ENCODE results near the gene CD207.
"Not testable (repeated sequence)": the region's sequence is repeated elsewhere in the genome, so short reads cannot be mapped to it uniquely, and the experiment has no call there.

Gene CD207

DNA sequence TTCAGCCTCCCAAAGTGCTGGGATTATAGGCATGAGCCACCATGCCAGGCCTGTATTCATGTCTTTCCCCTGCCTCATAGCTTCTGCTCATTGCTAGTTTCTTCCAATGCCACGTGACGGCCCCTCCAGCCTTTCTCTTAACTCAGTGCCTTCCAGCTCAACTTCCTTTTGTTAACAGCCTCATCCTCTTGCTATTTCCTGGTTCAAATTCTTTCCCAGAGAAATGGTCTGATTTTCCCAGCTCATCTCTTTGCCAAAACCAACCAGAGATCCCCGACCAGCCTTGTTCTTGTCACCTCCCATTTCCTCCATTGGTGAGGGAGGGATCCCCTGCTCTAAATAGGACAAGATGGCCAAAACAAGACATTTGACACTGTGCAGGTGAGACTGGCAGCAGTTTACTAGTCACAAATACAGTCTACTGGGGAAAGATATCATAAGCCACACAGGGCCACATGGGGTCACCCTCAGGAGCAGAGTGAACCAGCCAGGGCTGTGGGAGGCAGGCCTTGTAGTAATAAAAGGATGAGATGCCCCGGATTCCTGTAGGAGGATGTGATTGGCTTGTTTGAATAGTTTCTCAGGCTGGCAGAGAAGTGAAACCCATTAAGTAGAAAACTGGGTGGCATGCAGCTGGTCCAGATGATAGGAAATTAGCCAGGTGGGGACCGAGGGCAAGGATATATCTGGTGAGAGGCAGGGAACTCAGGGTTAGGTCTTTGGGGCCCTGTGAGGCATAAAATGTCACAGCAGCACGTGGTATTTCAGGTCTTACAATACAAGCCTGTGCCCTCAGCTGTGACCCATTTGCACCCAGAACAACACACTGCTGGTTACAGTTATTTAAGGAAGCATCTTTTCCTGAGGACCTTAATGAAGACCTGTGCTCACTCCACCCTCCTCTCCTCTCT is 6.4 kb downstream of the CD207 start:
- DNase-seq, result no peak

DNA sequence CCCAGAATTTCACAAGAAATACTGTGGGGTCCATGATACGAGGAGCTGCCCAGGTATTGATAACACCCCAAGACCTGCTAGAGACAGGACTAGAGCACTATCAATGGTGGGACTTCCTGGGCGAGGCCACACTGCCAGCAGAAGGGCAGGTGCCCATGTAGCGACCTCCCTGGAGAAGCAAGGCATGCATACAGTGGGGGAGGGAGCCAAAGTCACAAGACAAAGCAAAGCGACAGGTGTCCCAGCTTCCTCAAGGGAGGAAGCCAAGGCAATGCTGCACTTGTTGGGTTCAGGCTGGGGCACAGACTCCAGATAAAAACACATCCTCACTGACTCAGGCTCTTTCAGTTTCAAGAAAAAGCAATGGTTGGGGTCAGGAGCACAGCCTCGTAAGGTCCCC is 7.5 kb downstream of the CD207 start:
- no peak for DNase-seq

DNA sequence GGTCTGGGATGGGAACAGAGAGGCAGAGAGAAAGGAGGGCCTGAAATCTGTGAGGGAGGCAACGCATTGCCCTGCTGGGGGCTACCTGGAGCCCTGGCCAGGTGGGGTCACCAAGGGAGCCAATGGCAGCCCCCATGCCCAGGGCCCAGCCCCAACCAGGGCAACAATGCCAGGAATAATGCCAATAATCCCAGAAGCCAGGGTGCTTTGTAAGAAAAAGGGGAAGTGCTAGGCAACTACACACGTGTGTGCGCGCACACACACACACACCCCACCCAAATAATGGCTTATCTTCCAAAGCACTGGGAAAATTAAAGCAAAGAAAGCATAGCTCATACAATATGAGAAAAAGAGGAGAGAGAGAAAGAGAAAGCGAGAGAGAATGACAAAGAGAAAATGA is 8.2 kb downstream of the CD207 start:
- no peak for DNase-seq

DNA sequence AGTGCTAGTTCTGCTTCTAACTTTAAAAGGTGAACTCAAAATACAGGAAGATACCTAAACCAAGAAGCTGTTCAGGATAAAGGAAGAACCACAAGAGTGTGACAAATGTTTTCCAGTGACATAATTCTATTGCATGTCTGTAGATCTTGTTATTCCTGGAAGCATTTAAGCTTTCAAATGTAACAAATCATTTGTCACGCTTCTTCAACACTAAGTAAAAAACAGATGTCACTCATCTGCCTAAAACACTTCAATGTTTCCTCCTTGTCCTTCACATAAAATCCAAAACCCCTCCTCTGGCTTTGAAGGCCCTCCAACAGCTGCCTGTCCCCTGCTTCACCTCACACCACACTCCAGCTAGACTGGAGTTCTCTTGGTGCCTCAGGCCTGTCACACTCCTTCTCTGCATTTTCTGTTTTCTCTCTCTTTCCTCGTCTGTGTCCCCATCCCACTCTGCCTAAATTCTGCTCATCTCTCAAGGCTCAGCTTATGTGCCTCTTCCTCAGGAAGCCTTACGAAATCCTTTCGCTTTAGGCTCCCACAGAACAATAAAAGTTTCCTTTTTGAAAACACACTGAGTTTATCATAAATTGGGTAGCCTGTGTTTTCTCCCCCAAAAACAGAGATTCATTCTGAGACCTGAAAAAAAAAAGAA is 8.8 kb downstream of the CD207 start:
- DNase-seq, result no peak

DNA sequence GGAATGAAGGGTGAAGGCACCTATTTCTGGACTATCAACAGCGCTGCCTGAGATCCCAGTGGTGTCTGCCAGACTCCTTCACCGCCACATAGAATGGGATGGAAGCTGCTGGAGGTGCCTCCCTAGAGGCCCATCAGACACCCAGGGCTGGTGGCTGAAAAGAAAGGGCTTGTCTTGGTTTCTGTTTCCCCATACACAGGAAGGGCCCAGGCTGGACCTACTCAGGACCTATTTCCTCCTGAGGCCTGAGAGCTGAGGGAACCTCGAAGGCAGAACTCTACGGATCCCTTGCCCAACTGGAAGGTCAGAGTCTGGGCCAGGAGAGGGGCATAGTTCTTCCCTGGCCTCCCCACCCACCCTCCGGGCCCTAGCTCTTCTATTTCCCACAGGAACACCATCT is 12.4 kb downstream of the CD207 start:
- DNase-seq, result no peak

DNA sequence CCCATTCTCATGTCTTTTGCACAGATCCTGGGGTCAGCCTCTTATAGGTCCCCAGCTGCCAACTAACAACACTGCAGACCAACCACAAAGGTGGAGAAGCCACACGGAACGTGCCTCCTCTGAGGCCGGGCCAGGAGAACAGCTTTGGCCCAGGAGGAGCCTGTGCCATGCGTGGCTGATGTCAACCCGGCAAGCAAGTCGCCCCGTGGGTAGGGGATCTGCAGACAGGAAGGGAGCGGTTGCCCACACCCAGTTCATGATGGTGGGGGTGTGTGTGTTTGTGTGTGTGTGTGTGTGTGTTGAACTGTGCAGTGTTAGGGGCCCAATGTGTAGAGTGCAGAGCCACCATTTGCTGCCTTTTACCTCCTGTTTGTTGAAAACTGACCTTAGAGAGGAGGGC is 12.8 kb downstream of the CD207 start:
- no peak for DNase-seq

DNA sequence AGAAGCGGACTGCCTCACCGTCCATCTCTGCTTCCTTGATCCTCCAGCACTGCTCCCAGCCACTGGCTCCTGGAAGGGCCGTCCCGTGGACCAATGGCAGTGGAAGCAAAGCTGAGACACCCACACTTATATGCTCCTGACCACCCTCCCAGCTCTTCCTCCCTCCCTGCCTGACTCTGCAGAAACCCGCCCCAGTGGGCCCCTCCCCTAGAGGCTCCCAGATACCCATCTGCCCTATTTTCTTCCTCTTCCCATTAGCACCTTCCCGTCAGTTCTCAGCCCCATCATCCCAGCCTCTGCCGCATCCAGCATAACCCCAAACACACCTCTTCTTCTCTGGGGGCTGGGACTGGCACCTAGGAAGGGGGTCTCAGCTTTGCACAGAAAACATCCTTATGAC is 15.1 kb downstream of the CD207 start, which contains the start of gene CLEC4F:
CLEC4F (minus strand) TSS at position 101 of the 400 bp plus-strand sequence; CDS start at position 25, 76 bp downstream.
- DNase-seq, result no peak

DNA sequence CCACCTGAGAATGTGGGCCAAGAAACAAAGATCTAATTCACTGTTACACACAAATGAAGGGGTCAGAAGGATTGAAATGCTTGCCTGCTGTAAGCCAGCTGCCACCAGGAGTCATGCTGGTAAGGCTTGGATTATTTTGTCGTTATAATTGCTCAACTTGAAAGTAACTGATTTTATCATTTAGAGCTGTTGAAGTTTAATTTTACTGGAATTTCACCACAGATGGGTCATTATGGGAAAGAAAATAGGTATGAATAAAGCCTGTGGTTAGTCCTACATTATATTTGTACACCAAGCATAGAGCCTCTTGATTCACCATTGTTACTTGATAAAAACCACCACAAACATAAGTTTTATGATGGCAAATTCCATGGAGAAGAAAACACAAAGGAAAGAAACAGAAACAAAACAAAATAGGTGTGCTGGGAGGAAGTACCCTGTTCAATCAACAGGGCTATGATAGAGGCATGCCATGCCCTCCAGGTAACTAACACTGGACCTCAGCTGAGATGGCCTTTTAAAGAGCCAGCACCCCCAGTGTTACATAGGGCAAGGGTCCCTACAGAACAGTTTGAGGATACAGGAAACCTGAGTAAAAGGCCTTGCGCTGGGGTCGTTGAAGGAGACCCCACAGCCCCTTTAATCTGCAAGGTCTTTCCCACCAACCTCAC is 18.2 kb downstream of the CD207 start:
- DNase-seq, result no peak

DNA sequence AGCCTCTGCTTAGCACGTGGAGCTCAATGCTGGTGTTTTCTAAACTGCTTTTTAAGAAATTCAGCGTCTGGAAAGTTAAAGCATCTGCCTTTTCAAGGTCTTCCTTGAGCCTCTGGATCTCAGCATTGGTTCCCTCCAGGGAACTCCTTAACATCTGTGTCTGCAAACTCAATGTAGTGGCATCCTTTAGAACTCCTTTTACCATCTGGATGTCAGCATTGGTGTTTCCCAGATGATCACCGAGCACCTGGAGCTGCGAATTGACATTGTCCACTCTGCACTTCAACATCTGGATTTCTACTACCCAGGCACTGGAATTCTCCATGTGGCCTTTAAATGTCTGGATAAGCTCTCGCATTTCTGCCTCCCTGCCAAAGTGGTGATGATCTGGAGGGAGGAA is 18.9 kb downstream of the CD207 start:
- DNase-seq, result no peak

DNA sequence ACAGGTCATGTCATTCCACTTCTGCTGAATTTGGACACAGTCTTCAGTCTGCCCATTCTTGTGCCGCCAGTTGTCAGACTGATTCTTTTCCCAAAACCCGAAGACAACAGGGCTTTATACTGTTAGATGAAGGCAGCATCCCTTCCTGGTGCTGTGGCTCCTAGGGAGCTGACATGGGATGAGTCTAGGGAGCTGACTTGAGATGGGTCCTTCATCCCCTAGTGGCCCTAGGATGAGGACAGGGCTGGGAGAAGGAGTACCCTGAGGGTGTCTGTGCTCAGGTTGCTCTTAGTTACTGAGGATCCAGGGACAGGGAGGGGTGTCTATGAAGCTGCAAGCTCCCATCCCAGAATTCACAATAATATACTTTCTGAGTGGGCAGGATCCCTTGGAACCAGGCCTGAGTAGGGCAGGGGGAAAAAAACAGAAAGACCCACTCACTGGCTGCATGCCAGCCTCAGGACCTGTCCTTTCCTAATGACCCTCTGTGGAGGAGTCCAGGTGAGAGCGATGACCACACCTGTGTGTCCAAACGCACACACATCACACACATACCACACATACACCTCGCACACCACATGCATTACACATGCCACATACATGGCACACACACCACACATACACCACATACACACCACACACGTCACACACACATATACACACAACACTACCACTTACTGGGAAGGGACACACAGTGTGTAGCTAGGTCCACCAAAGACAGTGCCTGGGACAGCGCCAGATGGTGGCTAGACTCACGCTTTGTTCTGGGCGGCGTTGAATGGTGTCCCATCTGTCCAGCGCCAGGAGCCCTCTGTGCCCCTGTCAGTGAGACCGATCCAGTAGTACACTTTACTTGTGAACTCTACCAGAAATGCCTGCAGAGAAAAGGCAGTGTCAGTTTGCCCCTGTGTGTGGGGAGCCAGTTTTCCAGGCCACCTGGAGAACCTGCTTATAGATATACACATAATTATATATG is 26.3 kb downstream of the CD207 start:
- no peak for DNase-seq

DNA sequence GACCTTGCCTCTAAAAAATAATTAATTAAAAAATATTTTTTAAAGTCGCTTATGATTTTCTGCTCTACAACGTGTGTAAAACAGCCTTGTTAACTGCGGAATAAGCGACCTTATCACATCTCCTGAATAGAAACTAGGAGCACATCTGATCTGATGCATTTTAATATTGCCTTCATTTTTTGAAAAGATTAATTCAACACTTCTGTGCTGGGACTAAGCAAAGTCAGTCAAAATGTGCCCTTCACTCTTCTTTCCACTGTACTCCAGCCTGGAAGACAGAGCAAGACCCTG is 27.8 kb downstream of the CD207 start:
- DNase-seq, result no peak

DNA sequence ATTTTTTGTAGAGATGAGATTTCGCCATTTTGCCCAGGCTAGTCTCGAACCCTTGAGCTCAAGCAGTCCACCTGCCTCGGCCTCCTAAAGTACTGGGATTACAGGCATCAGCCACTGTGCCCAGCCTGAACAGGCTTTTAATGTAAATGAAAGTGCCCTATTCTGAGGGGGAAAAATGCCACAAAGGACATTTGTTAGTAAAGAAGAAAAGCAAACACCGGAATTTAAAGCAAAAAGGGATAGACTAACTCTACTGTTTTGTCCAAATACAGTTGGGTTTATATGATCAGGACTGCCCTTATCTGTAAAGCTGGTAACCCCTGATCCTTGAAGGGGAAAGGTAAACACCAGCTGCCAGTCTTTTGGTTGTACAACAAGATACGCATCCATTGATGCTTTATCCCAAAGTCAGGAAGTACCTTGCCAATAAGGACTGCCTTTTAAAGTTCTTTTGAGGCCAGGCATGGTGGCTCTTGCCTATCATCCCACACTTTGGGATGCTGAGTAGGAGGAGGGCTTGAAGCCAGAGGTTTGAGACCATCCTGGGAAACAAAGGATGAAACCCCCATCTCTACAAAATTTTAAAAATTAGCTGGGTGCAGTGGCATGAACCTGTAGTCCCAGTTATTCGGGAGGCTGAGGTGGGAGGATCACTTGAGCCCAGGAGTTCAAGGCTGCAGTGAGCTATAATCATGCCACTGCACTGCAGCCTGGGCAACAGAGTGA is 28.4 kb downstream of the CD207 start:
- no peak for DNase-seq

DNA sequence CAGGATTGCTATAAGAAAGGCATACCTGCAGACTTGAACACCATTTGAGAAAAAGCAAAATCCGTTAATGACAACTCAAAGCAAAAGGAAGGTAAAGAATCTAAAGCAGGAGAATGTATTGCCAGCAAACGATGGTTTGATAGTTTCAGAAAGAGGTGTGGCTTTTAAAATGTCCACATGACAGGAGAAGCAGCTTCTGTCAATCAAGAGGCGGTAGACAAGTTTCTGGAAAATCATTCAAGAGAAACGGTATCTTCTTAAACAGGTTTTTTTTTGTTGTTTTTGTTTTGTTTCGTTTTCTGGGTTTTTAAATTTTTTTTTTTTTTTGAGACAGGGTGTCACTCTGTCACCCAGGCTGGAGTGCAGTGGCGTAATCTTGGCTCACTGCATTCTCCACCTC is 29.0 kb downstream of the CD207 start:
- DNase-seq, result no peak

DNA sequence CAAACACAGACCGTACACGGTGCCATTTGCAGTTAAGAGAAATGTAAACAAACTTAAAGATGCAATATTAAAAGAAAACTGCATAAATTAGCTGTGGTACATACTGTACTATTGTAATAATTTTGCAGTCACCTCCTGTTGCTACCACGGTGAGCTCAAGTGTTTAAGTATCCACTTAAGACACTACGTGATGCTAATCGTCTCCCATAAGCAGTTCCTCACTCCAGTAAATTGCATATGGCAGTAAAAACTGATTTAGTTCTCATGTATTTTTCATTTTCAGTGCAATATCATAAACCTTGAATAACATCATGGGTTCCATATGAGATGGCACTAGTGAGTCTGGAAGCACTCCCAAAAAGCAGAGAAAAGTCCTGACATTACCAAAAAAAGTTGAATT is 29.6 kb downstream of the CD207 start:
- no peak for DNase-seq

DNA sequence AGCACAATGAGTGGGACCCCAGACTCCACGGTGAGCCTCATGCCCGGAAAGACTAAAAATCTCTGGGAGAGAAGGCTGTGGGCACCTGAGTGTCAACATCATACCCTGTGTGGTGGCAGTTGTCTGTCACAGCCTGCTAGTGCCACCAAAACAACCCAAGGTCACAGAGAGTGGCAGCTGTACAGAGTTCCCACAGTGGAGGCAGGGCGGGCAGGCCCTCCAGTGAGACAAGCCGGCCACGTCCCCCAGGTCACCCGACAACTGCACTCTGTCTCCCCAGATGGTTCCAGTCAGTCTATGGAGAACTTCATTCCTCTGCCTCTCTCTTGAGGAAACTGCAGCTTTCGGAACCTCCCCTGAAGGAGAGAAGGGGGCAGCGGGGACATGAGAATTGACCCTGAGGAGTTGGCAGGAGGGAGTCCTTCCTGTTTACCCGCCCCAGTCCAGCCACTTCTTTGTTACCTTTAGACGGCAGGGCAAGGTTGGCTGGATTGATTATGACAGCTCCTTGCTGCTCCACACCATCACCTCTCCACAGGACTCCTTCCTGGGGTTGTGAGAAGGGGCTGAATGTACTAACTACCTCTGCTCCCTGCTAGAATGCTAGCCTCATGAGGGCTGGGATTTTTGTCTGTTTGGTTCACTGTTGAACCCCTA is 33.9 kb downstream of the CD207 start:
- no peak for DNase-seq

DNA sequence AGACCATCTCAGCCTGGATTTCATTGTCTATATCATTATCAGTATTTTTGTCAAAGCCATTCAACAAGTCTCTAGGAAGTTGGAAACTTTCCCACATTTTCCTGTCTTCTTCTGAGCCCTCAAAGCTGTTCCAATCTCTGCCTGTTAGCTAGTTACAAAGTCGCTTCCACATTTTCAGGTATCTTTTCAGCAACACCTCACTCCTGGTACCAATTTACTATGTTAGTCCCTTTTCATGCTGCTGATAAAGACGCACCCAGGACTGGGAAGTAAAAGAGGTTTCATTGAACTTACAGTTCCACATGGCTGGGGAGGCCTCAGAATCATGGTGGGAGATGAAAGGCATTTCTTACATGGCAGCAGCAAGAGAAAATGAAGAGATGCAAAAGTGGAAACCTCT is 35.9 kb downstream of the CD207 start:
- DNase-seq, result no peak

DNA sequence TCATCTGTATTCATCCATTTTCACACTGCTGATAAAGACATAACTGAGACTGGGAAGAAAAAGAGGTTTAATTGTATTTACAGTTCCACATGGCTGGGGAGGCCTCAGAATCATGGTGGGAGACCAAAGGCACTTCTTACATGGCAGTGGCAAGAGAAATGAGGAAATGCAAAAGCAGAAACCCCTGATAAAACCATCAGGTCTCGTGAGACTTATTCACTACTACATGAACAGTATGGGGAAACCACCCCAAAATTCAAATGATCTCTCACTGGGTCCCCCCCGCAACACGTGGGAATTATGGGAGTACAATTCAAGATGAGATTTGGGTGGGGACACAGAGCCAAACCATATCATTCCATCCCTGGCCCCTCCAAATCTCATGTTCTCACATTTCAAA is 37.6 kb downstream of the CD207 start:
- DNase-seq, result not testable (repeated sequence)

DNA sequence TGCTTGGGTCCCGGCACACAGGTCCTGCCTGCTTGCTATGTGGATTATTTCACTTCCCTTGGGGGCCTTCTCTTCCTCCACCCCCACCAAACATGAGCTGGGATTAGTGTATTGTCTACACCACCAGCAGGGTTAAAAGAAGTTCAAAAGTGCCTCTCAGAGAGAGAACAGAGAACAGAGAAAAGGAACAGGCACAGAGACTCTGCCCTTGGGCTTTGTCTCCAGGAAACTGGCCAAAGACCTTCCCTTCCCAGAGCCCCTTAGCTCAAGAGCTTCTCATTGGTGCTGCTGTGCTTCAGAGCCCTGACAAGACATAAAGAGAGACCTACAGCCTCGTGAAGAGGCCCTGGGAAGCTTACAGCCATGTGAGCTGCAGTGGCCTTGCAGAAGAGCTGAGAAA is 38.1 kb downstream of the CD207 start:
- no peak for DNase-seq

DNA sequence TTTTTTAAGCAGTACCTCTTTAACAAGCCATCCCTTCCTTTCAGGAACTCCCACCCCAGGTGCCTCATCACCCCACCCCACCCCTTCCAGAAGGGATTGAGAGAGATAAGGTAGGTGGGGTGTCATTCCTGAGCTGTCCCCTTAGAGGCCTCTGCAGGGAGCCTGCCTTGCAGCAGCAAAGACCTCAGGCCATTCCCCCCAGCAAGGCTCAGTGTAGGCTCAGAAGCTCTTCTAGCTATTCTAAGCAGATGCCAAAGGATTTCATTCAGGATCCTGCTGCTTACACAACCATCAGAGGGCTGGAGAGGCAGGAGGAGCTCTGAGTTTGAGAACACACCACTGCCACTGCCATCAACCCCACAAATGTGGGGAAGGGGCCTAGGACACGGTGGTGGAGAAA is 39.4 kb downstream of the CD207 start:
- no peak for DNase-seq

DNA sequence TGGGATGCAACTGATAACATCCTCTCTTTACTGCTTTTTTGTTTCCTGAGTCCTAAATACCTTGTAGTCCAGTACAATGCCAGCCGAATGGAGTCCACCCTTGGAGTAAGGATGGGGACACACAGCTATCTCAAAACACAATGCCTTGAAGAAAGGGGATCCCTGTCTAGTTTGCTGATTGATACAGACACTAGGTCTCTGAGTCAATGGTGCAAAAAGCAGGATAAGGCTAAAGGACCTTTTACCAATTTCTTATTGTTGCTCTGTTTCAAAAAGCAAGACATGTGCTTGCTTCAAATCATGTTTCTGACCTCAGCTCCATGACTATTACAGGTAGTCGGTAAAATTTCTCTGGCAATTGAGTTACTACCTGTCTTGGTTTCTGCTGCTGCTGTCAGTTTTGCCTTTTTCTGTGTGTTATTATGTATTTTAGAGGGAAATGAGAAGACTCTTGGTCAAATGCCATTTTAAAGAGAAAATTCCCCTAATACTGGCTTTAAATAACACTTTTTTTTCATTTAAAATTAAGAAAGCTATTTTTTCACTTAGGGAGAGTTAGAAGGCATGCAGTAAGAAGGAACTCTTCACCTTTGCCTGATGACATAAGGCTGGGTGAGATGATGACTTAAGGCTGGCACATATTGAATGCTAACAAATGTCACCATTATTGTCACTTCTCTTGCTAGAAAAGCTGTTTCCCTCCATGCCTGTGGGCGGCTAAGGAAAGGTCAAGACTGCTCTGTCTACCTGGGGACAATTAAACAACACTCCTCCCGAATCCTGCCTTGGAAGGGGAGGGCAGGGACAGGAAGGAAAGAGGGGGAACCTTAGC is 40.2 kb downstream of the CD207 start:
- DNase-seq, result no peak

DNA sequence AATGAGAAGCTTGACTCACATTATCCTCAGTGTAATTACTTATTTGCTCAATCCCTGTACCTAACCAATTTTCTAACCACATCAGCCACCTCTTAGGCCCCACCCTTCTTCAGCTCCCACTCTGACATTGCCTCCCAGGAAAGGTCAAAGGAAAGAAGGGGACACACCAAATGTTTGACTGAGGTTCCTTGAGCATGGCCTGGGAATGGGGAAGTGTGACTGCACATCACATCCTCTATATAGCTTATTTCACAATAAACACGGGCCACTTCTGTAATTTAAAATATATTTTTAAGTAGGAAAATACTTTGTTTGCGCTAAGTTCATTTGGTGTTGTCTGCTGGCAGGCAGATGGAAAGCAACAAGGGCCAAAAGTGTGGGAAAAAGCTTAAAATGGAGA is 42.2 kb downstream of the CD207 start:
- no peak for DNase-seq
